GM12801 (cell line): Measurements from ENCODE around the gene GDPD1.

Experiments
- CTCF ChIP-seq: IDR thresholded peaks from one replicate; pipeline ENCODE4 v1.5.1; 2011; ENCODE audit warnings: control low read depth; ENCODE audit not compliant: insufficient read length; ENCODE audit errors: extremely low read depth

The GDPD1 gene

GRCh38 chr17:59304811-59305210 lies 84.5 kb downstream of the GDPD1 start:
- TF ChIP-seq CTCF, result no peak

- no peak for TF ChIP-seq CTCF
Observed at GRCh38 chr17:59310263-59310920, 90.1 kb downstream of the GDPD1 start.

GRCh38 chr17:59311051-59311468 lies 90.7 kb downstream of the GDPD1 start:
- no peak for TF ChIP-seq CTCF

- TF ChIP-seq CTCF, result no peak
Observed at GRCh38 chr17:59315866-59316265, 95.6 kb downstream of the GDPD1 start.
